HG03196 (cell line): ENCODE results near the gene TEX38.
"Not testable (repeated sequence)": the region's sequence is repeated elsewhere in the genome, so short reads cannot be mapped to it uniquely, and the experiment has no call there.

ENCODE experiments used
- ATAC-seq: cut with Tn5 transposase; IDR thresholded peaks from one replicate; pipeline ENCODE4 v1.9.1; 2021; ENCODE audit not compliant: unreplicated experiment

Gene TEX38

DNA sequence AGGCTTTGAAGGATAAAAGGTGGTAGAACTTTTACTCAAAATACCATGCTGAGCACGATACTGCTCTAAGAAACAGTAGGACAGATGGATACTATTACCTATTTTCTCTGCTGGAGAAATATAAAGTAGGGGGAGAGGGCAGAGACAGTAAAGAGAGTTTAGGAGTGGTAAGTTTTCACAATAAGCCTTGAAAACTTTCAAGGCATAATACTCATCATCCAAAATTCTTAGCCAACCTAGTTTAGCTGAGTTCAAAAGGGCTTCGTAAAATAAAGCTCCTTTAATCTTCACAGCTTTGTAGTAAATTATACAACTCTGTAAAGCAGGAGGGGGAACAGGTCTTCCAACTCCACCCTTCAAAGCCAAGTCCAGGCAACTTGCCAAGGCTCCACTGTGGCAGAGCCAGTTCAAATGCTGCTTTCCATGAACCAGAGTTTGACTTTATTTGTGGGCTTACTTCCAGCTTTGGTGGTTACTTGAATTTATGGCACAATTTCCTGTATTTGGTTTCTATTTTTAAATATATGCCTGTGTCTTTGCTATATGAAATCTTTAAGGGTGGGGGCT, 15.5 kb downstream of the TEX38 start:
- ATAC-seq, result no peak

DNA sequence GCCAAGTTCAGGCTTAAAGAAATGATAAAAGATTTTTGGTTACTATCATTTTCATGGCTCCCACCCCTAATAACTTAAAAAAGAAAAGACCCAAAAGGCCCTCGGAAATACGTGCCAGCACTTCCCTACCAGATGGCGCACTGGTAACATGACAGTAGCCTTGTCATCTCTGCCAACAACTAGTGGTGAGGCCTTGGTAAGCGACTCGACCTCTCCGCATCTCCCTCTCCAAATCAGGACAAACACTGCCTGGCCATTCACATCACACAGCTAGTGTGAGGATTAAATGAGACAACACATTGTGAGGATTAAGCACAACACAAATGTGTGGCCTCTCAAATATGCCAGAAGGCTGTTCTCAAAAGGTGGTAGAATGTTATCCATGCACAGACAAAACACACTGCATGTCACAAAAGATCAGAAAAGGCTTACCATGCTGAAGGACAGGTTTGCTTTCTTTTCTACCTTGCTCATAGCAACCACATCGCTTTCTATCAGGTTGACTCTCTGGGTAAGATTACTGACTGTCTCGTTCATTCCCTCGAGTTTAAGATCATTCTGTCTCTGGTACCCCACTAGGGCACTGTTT, 16.4 kb downstream of the TEX38 start:
- ATAC-seq, result no peak

DNA sequence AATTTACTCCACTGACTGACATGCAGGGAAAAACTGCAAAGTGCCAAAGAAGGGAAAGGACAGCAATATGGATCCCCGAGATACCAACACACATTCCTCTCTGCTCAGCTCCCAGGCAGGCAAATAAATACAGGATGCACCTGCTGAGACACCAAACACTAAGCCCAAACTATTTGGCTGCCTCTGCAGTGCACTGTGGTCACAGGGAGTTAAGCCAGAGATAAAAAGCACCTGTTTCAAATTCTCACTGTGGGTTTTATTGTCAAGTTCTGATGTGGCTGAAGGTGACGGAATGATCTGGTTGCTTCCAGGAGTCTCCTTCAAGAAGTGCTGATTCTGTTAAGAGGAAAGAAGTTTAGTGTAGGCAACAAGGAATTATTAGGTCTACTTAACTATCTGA, 17.7 kb downstream of the TEX38 start:
- no peak for ATAC-seq

DNA sequence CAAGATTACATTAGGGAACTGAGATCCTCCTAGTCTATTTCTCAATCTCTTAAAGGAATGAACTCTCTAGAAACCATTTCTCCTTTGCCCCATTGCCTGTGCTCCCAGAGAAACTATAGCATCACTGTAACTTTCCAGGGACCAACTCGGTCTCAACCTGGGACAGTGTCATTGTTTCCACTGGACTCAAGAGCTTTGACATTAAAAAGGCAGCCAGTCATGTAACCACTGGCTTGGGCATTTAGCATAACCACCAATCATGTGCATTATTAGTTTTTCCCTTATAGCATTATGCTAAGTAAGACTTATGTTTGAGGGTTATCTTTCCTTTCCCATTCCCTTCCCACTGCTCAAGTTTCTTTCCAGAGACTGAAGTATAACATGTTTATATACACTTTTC, 18.2 kb downstream of the TEX38 start:
- ATAC-seq, result no peak

DNA sequence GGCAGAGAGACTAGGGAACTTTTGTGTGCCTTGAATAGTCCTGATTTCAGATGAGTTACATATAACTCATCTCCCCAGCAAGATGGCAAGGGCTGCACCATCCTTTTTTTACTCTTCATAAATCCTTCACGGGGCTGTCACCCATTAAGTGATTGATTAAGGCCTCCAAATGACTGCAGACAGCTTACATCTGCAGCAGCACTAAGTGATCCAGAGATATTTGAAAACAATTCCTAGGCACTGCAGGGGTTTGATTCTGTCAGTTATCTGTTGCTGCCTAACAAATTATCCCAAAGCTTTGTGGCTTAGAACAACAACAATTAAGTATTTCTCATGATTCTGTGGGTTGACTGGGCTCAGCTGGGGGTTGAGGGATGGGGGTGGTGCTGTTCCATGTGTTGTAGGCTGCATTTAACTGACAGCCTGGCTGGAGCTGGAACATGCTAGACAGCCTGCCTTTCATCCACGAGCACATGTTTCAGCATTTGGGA, 19.3 kb downstream of the TEX38 start:
- ATAC-seq, result no peak

DNA sequence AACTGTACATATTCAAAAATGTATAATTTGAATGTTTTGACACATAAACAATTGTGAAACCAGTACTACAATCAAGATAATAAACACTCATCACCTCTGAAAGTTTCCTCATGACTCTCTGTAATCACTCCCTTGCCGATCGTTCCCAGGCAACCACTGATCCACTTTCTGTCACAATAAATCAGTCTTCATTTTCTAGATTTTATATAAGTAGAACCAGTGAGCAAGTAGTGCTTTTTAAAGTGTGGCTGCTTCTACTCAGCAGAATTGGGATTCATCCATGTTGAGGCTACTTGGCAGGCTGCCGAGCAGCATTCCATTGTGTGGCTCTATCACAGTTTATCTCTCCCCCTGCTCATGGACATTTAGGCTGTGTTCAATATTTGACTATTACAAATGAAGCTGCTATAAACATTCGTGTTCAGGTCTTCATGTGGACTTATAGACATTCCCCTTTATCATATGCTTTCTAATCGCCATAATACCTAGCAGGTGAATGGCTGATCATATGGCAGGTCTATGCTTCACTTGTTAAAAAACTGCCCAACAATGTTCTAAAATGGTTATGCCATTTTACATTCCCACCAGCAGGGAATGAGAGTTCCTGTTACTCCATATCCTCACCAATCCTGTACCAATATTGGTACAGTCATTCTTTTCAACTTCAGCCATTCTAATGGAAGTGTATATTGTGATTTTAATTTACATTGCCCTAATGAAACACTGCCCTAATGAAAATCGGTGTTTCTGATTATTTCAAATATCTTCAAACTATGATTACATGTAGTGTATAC, 20.5 kb downstream of the TEX38 start:
- ATAC-seq, result no peak

DNA sequence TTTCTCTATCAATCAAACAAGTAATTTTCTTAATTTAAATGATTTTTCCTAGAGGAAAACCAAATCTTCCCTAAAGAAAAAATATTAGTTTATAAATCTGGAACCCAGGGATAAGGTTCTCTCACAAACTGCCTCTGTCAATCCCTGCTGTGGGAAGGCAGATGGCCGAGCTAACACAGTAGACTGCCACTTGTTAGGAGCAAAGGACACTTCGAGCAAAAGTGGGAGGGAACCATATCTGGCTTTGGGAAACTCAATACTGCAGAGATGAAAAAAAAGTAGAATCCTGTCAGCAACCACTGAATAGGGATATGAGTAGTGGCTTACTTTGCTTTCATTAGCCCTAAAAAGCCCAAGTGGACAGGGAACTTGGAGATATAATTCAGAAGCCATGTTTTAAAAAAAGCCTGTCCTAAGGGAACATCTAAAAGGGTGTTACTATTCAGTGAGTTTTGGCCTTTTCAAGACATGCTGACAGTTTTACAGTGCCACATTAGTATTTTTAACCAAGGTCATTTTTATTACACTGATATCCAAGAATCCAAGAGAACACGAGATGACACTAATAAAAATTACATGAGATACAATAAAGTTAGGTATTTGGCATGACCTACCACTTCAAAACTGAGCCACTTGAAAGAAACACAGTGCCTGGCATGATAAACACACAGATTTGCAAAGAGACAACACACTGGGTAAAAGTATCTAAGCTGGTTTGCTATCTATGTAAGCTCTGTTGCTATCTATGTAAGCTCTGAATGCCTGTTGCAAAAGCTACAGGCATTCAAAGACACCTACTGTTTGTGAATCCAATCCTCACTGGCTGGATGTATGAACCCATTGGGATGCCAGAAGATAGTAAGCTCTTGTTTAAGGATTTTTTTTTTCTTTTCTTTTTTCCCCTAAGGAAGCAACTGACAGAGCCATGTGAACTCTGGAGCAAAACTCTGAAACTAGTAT, 21.4 kb downstream of the TEX38 start:
- ATAC-seq, result no peak

DNA sequence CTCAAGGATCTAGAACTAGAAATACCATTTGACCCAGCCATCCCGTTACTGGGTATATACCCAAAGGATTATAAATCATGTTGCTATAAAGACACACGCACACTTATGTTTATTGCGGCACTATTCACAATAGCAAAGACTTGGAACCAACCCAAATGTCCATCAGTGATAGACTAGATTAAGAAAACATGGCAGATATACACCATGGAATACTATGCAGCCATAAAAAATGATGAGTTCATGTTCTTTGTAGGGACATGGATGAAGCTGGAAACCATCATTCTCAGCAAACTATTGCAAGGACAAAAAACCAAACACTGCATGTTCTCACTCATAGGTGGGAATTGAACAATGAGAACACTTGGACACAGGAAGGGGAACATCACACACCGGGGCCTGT, 23.0 kb downstream of the TEX38 start:
- ATAC-seq, result not testable (repeated sequence)

DNA sequence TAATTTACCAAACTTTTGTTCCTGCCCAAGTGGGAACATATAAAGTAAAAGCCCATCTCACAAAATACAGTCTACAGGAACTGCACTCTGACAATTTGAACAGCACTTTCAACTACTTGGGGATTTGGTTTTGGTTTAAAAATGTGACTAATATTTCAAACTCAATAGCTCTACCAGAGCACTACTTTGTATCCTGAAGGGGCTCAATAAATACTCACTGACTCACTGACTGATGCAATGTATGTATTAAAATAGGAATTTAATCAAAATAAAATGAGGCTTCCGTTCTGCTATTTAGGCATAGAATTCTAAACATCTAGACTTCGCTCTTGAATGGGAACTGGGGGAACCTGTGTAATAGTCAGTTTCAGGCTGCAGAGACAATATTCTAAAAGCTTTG, 25.4 kb downstream of the TEX38 start:
- ATAC-seq, result no peak

DNA sequence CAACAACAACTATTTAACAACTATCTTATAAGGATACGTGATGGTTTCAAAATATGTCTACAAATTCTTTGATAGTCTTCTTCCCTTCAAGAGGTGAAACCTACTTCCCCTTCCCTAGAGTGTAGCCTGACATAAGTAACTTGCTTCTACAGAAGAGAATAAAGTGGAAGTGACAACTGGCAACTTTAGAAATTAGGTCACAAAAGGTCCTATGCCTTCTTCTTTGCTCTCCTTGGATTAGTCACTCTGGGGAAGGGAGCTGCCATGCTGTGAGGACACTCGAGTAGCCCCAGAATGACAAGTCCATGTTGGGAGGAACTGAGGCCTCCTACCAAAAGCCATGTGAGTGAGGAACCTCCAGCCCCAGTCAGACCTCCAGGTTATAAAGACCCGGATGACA, 28.0 kb downstream of the TEX38 start:
- ATAC-seq, result no peak

DNA sequence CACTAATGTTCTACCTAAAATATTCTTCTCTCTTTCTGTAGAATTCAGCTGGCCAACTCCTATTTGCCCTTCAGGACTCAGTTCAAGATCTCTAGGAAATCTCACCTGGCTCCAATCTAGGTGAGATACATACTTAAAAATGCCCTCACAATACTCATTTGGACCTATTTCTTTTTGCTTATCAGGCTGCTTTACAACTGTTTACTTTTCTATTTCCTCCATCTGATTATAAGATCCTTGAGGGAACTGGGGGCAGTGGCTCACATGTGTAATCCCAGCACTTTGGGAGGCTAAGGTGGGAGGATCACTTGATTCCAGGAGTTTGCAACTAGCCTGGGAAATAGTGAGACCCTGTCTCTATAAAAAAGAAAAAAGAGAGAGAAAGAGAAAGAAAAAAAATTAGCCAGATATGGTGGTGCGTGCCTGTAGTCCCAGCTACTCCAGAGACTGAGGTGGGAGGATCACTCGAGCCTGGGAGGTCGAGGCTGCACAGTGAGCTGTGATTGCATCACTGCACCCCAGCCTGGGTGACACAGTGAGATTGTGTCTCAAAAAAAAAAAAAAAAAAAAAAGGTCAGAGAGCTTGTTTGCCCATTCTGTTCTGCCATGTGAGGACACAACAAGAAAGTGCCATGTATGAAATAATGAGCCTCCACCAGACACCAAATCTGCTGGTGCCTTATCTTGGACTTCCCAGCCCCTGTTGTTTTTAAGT, 32.4 kb downstream of the TEX38 start:
- no peak for ATAC-seq

DNA sequence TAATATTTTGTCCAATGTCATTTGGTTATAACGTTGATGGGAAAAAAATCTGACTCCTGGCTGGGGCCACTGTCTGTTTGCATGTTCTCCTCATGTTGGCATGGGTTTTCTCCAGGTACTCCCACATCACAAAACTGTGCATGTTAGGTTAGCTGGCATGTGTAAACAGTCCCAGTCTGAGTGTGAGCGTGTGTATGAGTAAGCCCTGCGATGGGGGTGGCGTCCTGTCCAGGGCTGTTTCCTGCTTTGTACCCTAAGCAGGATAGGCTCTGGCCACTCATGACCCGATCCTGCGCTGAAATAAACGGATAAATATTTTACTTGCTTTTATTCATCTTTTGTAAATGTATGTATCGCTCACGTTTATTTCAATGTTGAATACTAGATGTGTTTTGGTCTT, 33.8 kb downstream of the TEX38 start:
- no peak for ATAC-seq

DNA sequence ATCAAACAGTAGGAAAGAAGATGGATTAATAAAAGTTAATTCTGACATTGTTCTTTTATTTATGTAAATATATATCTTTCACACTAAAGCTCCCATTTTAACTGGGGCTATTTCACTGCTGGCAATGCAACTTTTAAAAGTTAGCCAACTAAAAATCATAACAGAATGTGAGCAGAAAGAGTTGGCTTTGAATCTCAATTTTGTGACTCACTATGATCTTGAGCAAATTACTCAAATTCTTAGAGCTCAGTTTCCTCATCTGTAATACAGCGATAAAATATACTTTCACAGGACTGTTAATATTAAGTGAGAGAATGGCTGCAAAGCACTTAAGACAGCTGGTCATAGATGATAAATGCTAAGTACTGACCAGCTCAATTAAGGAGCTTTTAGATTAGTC, 36.5 kb downstream of the TEX38 start:
- no peak for ATAC-seq

DNA sequence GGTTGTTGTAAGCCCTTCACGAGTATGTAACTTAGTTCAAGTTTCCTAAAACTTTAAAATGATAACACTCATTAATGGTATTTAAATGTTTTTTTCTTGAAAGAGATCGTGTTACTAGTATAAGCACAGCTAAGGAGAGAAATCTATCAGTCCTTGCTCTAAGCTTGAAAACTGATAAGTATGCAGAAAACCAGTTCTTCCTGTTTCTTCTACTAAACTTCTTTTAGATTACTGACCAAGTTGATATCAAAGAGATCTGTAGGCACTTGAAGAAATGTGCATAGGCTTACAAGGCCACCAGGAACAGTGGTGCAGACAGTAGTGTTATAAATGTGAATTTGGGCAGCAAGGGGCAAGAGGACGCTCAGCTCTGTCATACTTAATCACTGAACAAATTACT, 43.3 kb downstream of the TEX38 start:
- no peak for ATAC-seq

DNA sequence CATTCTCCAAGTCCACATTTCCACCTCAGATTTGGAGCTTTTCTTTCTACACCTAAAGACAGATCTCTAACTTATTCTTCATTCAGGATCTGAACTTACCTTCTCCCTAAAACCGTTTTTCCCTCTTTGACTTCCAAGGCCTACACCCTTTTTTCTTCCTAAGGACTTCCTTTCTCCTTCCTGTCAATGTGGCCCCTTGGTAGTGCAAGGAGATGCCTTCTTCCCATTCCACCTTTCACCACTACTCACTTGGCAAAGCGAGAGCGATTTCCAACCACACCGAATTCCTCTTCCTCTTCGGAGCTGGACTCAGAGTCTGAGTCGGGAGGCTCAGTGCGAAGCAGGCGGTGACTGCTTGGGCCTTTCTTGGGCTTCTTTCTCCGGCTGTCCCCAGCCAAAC, 46.0 kb downstream of the TEX38 start:
- ATAC-seq, result no peak

DNA sequence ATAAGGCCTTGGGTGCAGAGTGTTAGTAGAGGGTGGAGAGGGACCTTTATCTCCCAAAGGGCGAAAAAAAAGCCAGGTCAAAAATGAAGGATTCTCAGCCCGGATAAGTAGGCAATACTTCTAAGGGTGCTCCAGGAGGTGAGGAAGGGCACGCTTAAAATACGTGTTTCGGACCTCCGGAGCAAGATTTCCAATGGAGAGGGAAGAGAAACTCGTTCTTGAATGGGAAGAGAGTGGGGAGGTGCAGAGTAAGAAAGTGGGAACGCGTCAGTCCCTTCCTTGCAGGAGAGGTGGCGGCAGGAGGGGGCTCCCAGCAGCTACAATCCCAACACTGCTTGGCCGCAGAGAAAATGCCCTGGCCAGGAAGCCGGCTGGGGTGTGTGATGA, 46.7 kb downstream of the TEX38 start:
- ATAC-seq, result no peak

DNA sequence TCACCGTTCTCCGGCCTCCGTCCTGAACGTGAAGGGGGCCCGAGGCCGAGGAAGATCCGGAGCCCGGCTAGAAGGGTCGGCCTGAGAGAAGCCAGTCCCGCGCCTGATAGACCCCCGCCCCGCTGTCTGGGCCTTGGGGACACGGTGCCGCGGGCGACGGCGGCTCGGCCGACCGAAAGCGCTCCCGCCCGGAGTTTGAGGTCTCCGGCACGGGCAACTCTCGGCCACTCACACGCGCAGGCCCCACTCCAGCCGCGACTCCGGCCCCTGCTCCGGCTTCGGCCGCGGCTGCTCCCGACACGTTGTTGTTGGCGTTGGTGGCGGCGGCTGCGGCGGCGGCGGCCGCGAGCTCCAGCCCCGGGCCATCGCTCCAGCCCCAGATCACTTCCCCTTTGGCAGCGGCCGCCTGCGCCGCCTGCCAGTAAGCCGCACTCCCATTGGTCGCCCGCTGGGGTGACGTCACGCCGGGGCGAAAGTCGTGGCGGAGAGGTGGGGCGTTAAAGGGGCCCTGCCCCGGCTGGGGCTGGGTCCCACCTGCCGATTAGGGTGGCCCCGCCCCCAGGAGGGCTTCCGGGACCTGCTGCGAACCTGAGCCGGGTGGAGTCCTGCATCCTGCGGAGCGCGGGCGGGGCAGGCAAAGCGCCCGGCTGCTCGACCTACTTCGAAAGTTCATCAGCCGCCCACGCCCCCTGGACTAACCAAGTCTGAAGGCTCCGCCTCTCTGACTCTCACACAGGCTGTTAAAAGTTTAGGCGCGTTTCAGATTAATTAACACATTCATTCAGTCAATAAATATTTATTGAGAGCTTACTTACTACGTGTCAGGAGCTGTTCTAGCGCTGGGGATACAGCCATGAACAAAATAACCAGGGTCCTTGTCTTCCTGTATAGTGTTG, 47.3 kb downstream of the TEX38 start, which contains the start of gene EFCAB14:
EFCAB14 (minus strand) TSS at position 388 of the 896 bp plus-strand sequence. CDS start 1,027 bp downstream, outside the sequence.
- peak; percentile 97 for ATAC-seq

DNA sequence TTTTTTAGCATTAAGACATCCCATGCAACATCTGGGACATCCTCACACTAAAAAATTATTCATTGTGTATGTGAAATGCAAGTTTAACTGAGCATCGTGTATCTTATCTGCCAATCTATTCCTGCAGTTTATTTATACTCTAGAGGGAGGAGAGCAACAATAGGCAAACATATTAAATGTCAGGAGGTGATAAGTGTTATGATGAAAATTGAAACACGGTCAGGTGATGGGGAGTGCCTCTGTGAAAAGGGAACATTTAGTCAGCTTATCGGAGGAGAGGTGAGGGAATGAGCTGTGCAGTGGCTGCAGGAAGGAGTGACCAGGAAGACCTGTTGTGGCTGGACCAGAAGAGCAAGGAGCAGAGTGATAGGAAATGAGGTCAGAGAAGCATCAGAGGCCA, 48.0 kb downstream of the TEX38 start:
- no peak for ATAC-seq

DNA sequence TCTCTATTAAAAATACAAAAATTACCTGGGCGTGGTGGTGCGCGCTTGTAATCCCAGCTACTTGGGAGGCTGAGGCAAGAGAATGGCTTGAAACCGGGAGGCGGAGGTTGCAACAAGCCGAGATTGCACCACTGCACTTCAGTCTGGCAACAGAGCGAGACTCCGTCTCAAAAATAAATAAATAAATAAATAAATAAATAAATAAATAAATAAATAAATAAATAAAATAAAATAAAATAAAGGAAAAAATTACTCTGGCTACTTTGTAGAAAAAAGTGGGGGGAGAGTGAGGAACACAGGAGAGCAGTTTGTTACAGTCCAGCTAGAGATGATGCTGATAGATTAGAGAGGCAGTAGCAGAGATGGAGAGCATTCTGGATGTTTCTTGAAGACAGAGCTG, 48.7 kb downstream of the TEX38 start:
- not testable (repeated sequence) for ATAC-seq
